GM21390 (cell line): ENCODE data around the gene ERCC1.
"Not testable (repeated sequence)": the region's sequence is repeated elsewhere in the genome, so short reads cannot be mapped to it uniquely, and the experiment has no call there.

Experiments
- ATAC-seq: cut with Tn5 transposase; IDR thresholded peaks from one replicate; pipeline ENCODE4 v1.9.1; 2021; ENCODE audit not compliant: unreplicated experiment

The ERCC1 gene

GRCh38 chr19:45431008-45431407, 7.3 kb upstream of the ERCC1 start:
- not testable (repeated sequence) for ATAC-seq

GRCh38 chr19:45429896-45430295, 6.2 kb upstream of the ERCC1 start:
- ATAC-seq = not testable (repeated sequence)

GRCh38 chr19:45428384-45429231, 4.9 kb upstream of the ERCC1 start:
- no peak for ATAC-seq

GRCh38 chr19:45424191-45425058, 708 bp upstream of the ERCC1 start:
- ATAC-seq = no peak

GRCh38 chr19:45423033-45423588, 606 bp downstream of the ERCC1 start:
- no peak for ATAC-seq

- ATAC-seq = no peak
These were observed 1.7 kb downstream of the ERCC1 start for GRCh38 chr19:45421947-45422498.

GRCh38 chr19:45420871-45421270, 2.8 kb downstream of the ERCC1 start:
- ATAC-seq = no peak

GRCh38 chr19:45420356-45420755, 3.4 kb downstream of the ERCC1 start:
- ATAC-seq = no peak

- ATAC-seq = no peak
These were observed 3.8 kb downstream of the ERCC1 start for GRCh38 chr19:45419895-45420294.

- ATAC-seq = peak; percentile 53
These were observed 4.3 kb downstream of the ERCC1 start for GRCh38 chr19:45419396-45419795.

GRCh38 chr19:45418802-45419201, 4.9 kb downstream of the ERCC1 start:
- ATAC-seq = no peak

GRCh38 chr19:45417151-45417550, 6.6 kb downstream of the ERCC1 start:
- no peak for ATAC-seq

GRCh38 chr19:45414468-45414867, 9.2 kb downstream of the ERCC1 start:
- ATAC-seq = no peak

- no peak for ATAC-seq
These were observed 10.2 kb downstream of the ERCC1 start for GRCh38 chr19:45413497-45413896.

- not testable (repeated sequence) for ATAC-seq
These were observed 13.4 kb downstream of the ERCC1 start for GRCh38 chr19:45410330-45410729.

GRCh38 chr19:45409557-45409920, 14.2 kb downstream of the ERCC1 start:
- ATAC-seq = no peak

GRCh38 chr19:45408830-45409556, 14.7 kb downstream of the ERCC1 start:
- ATAC-seq = no peak

- ATAC-seq = no peak
These were observed 15.6 kb downstream of the ERCC1 start for GRCh38 chr19:45408121-45408520.

- ATAC-seq = not testable (repeated sequence)
These were observed 16.1 kb downstream of the ERCC1 start for GRCh38 chr19:45407585-45407984.

- no peak for ATAC-seq
These were observed 16.7 kb downstream of the ERCC1 start for GRCh38 chr19:45407091-45407375.
